Measurements from ENCODE around the gene SIK1.
"Not testable (repeated sequence)": the region's sequence is repeated elsewhere in the genome, so short reads cannot be mapped to it uniquely, and the experiment has no call there.

- TF ChIP-seq EZH2 (IDR thresholded peaks at IDR 0.05; ENCODE audit: borderline replicate concordance); CTCF (IDR thresholded peaks at IDR 0.05; ENCODE audit: poor library complexity): not testable (repeated sequence)
These were observed 44.0 kb downstream of the SIK1 start for GRCh38 chr21:43382902-43383301.
